H9 (cell line): ENCODE results near the gene TRPV6. TPM values are rescaled to one million over a fixed set of nuclear protein-coding genes. Genes with fewer than 3 reads are reported as not detected.

Experiments
- DNase-seq: peaks from one replicate; pipeline ENCODE4 v3.0.0-alpha.2; 2017
- H2AFZ ChIP-seq: one replicate; pipeline ENCODE4 v1.6.1; 2013; ENCODE audit warnings: mild to moderate bottlenecking, low read length, control low read depth, moderate library complexity
- H2AK5ac ChIP-seq: 2 replicates; pipeline ENCODE4 v1.6.1; 2013; ENCODE audit warnings: low read length, control low read depth, mixed read lengths; ENCODE audit not compliant: insufficient read length
- H2BK120ac ChIP-seq: one replicate; pipeline ENCODE4 v1.6.1; 2013; ENCODE audit warnings: low read depth, mild to moderate bottlenecking, low read length, control low read depth, inconsistent platforms; ENCODE audit not compliant: poor library complexity, severe bottlenecking
- H2BK12ac ChIP-seq: 2 replicates; pipeline ENCODE4 v1.6.1; 2013; ENCODE audit warnings: low read length, control low read depth, mixed read lengths, low read depth; ENCODE audit not compliant: insufficient read length
- H2BK15ac ChIP-seq: 2 replicates; pipeline ENCODE4 v1.6.1; 2013; ENCODE audit warnings: low read depth, low read length, control low read depth
- H2BK20ac ChIP-seq: one replicate; pipeline ENCODE4 v1.6.1; 2013; ENCODE audit warnings: low read depth, mild to moderate bottlenecking, low read length, control low read depth, inconsistent platforms; ENCODE audit not compliant: poor library complexity, severe bottlenecking
- H2BK5ac ChIP-seq: 2 replicates; pipeline ENCODE4 v1.6.1; 2013; ENCODE audit warnings: low read length, control low read depth, mixed read lengths; ENCODE audit not compliant: insufficient read length
- H3K14ac ChIP-seq: 2 replicates; pipeline ENCODE4 v1.6.1; 2013; ENCODE audit warnings: low read length, control low read depth; ENCODE audit not compliant: insufficient read depth
- H3K18ac ChIP-seq: 2 replicates; pipeline ENCODE4 v1.6.1; 2013; ENCODE audit warnings: low read depth, mild to moderate bottlenecking, mixed read lengths, low read length, control low read depth; ENCODE audit not compliant: insufficient read length
- H3K23ac ChIP-seq: 2 replicates; pipeline ENCODE4 v1.6.1; 2013; ENCODE audit warnings: low read length, control low read depth, mixed read lengths, low read depth; ENCODE audit not compliant: insufficient read length
- H3K23me2 ChIP-seq: 2 replicates; pipeline ENCODE4 v1.6.1; 2013; ENCODE audit warnings: low read depth, mild to moderate bottlenecking, mixed read lengths, low read length, control low read depth; ENCODE audit not compliant: insufficient read length, poor library complexity, severe bottlenecking
- H3K27ac ChIP-seq: 2 replicates; pipeline ENCODE4 v1.5.1; 2013; ENCODE audit warnings: low read length, control low read depth, mixed read lengths, low read depth; ENCODE audit not compliant: insufficient read length
- H3K27me3 ChIP-seq: 2 replicates; pipeline ENCODE4 v1.6.1; 2013; ENCODE audit warnings: low read length, control low read depth, inconsistent platforms; ENCODE audit not compliant: insufficient read depth
- H3K4ac ChIP-seq: 2 replicates; pipeline ENCODE4 v1.6.1; 2013; ENCODE audit warnings: low read depth, mild to moderate bottlenecking, control low read depth, inconsistent platforms, low read length, moderate library complexity
- H3K4me1 ChIP-seq: 2 replicates; pipeline ENCODE4 v1.6.1; 2013; ENCODE audit warnings: low read length, control low read depth, inconsistent platforms; ENCODE audit not compliant: insufficient read depth
- H3K4me2 ChIP-seq: 2 replicates; pipeline ENCODE4 v1.6.1; 2013; ENCODE audit warnings: low read length, control low read depth, mixed read lengths; ENCODE audit not compliant: insufficient read length, insufficient read depth
- H3K56ac ChIP-seq: 2 replicates; pipeline ENCODE4 v1.6.1; 2013; ENCODE audit warnings: low read depth, mild to moderate bottlenecking, mixed read lengths, low read length, control low read depth; ENCODE audit not compliant: insufficient read length
- H3K79me1 ChIP-seq: 2 replicates; pipeline ENCODE4 v1.6.1; 2013; ENCODE audit warnings: low read depth, mild to moderate bottlenecking, moderate library complexity, low read length, control low read depth, inconsistent platforms; ENCODE audit not compliant: insufficient read depth, poor library complexity, severe bottlenecking
- H3K79me2 ChIP-seq: 2 replicates; pipeline ENCODE4 v1.6.1; 2013; ENCODE audit warnings: low read length, control low read depth, inconsistent platforms; ENCODE audit not compliant: insufficient read depth
- H3K9ac ChIP-seq: 2 replicates; pipeline ENCODE4 v1.6.1; 2013; ENCODE audit warnings: low read length, control low read depth, mixed read lengths; ENCODE audit not compliant: insufficient read length; ENCODE audit errors: extremely low read depth
- H3K9me3 ChIP-seq: one replicate; pipeline ENCODE4 v1.6.1; 2013; ENCODE audit warnings: low read depth, low read length, inconsistent platforms; ENCODE audit not compliant: control insufficient read depth
- H3T11ph ChIP-seq: one replicate; pipeline ENCODE4 v1.6.1; 2013; ENCODE audit warnings: mild to moderate bottlenecking, low read length, control low read depth, inconsistent platforms
- H4K20me1 ChIP-seq: one replicate; pipeline ENCODE4 v1.6.1; 2013; ENCODE audit not compliant: control insufficient read depth, insufficient read length, insufficient read depth
- H4K5ac ChIP-seq: 2 replicates; pipeline ENCODE4 v1.6.1; 2013; ENCODE audit warnings: low read depth, mild to moderate bottlenecking, mixed read lengths, low read length, control low read depth; ENCODE audit not compliant: insufficient read length
- H4K8ac ChIP-seq: replicated peaks from 2 replicates; pipeline ENCODE4 v1.6.1; 2013; ENCODE audit warnings: low read length, control low read depth, mixed read lengths, low read depth; ENCODE audit not compliant: insufficient read length
- H4K91ac ChIP-seq: 2 replicates; pipeline ENCODE4 v1.6.1; 2013; ENCODE audit warnings: low read depth, mild to moderate bottlenecking, moderate library complexity, mixed read lengths, low read length, control low read depth; ENCODE audit not compliant: insufficient read length
- H3K27ac Mint-ChIP-seq, 3 experiments: 2 replicates in 2 of 3; 3 replicates in 1 of 3; pipeline ENCODE4 v1.8.0; 2020 to 2021; ENCODE audit warnings: mixed read lengths in 3 of 3, mild to moderate bottlenecking in 1 of 3, moderate library complexity in 1 of 3
- H3K27me3 Mint-ChIP-seq: 2 replicates; pipeline ENCODE4 v1.8.0; 2021; ENCODE audit warnings: low read depth, mild to moderate bottlenecking, moderate library complexity, mixed read lengths
- H3K36me3 Mint-ChIP-seq, 3 experiments: 2 replicates in 2 of 3; 3 replicates in 1 of 3; pipeline ENCODE4 v1.8.0; 2020 to 2021; ENCODE audit warnings: low read depth in 3 of 3, mixed read lengths in 3 of 3; ENCODE audit not compliant: insufficient read depth in 1 of 3
- H3K4me1 Mint-ChIP-seq, 2 experiments: 2 replicates each; pipeline ENCODE4 v1.8.0; 2020; ENCODE audit warnings: mixed read lengths in 2 of 2
- H3K4me3 Mint-ChIP-seq, 2 experiments: 2 replicates in 1 of 2; 3 replicates in 1 of 2; pipeline ENCODE4 v1.8.0; 2020 to 2021; ENCODE audit warnings: mild to moderate bottlenecking in 2 of 2, mixed read lengths in 2 of 2, moderate library complexity in 1 of 2
- H3K9me3 Mint-ChIP-seq, 2 experiments: 2 replicates in 1 of 2; 3 replicates in 1 of 2; pipeline ENCODE4 v1.8.0; 2020; ENCODE audit warnings: mild to moderate bottlenecking in 2 of 2, mixed read lengths in 2 of 2, moderate library complexity in 1 of 2
- WGBS: extraction: QIAGEN DNeasy Blood & Tissue Kit; methylation state at CpG from one replicate; pipeline ENCODE4 v1.1.7; 2013; ENCODE audit warnings: missing lambda C conversion rate, low lambda C conversion rate, mixed read lengths; ENCODE audit not compliant: insufficient read length; ENCODE audit errors: extremely low coverage; 5-methylcytosine and 5-hydroxymethylcytosine counted together
- total RNA-seq: library from RNA; stranded (reverse); gene quantifications from 2 replicates; pipeline ENCODE4 v1.2.1, GENCODE V29; 2021
- TF ChIP-seq, protein P1 (sequence below): fragments of 200-600 bp; sonication (generic); conservative IDR thresholded peaks from 3 replicates; pipeline ENCODE4 v1.8.0; 2021; ENCODE audit warnings: antibody characterized with exemption, mild to moderate bottlenecking

Gene TRPV6
- total RNA-seq, 1 experiment from 2014 or later = 0.61 TPM

DNA sequence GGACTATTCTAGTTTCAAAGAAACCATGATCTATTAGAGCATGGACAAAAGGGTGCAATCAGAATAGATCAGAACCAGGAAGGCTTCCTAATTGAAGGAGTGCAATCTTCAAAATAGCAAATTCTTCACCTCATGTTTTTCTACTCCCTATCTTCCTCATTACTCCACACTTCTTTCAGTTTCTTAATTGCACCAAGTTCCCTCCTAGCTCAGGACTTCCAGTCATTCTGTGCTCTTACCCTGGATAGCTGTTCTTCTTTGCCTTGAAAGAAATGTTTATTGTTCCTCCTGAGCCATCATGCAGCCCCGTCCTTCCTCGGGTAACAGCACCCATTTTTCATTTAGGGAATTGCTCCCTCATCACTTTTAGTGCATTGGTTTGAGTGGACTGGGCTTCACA is 24.9 kb upstream of the TRPV6 start:
- H3K14ac ChIP-seq = no peak overlapping the region
- TF ChIP-seq, protein P1, sequence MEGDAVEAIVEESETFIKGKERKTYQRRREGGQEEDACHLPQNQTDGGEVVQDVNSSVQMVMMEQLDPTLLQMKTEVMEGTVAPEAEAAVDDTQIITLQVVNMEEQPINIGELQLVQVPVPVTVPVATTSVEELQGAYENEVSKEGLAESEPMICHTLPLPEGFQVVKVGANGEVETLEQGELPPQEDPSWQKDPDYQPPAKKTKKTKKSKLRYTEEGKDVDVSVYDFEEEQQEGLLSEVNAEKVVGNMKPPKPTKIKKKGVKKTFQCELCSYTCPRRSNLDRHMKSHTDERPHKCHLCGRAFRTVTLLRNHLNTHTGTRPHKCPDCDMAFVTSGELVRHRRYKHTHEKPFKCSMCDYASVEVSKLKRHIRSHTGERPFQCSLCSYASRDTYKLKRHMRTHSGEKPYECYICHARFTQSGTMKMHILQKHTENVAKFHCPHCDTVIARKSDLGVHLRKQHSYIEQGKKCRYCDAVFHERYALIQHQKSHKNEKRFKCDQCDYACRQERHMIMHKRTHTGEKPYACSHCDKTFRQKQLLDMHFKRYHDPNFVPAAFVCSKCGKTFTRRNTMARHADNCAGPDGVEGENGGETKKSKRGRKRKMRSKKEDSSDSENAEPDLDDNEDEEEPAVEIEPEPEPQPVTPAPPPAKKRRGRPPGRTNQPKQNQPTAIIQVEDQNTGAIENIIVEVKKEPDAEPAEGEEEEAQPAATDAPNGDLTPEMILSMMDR = no peak
- Mint-ChIP-seq H3K36me3 (peaks cover 3 to 12% (median 6%) of the 10 kb centered on the region in 3 experiments; a peak in 6 of 7 replicates), H3K9me3 (peaks cover 13 to 15% of the 10 kb centered on the region in 2 experiments), H3K27ac (no peak overlapping the region), H3K4me3 (no peak overlapping the region), H3K27me3 (peaks cover 14% of the 10 kb centered on the region), H3K4me1 (peaks cover 4 to 7% of the 10 kb centered on the region in 2 experiments)
- no peak overlapping the region for H2BK20ac ChIP-seq
- H2AK5ac ChIP-seq = no peak overlapping the region
- H3K56ac ChIP-seq = no peak overlapping the region
- no peak overlapping the region for H2BK12ac ChIP-seq
- no peaks in the 10 kb centered on the region for H4K20me1 ChIP-seq
- no peak overlapping the region for H2BK15ac ChIP-seq
- no peak overlapping the region for H3K23ac ChIP-seq
- no peak overlapping the region for H4K8ac ChIP-seq
- H3K79me2 ChIP-seq = no peaks in the 10 kb centered on the region
- H3K9ac ChIP-seq = no peak overlapping the region
- no peak overlapping the region for H2AFZ ChIP-seq
- no peak overlapping the region for H3K18ac ChIP-seq
- H4K91ac ChIP-seq = no peak overlapping the region
- no peak overlapping the region for H3T11ph ChIP-seq
- DNase-seq = no peak
- no peak overlapping the region for H2BK120ac ChIP-seq
- no peak overlapping the region for H3K27ac ChIP-seq
- no peak overlapping the region for H4K5ac ChIP-seq
- H3K4me2 ChIP-seq = no peak overlapping the region
- H2BK5ac ChIP-seq = no peak overlapping the region
- peaks cover 6% of the 10 kb centered on the region for H3K9me3 ChIP-seq
- no peaks in the 10 kb centered on the region; the same call in 1 of the 2 replicates for H3K27me3 ChIP-seq
- H3K23me2 ChIP-seq = no peaks in the 10 kb centered on the region
- WGBS = no CpG with 5 or more reads among the region's 2 CpGs
- H3K79me1 ChIP-seq = no peaks in the 10 kb centered on the region
- H3K4me1 ChIP-seq = no peaks in the 10 kb centered on the region
- no peak overlapping the region for H3K4ac ChIP-seq
